ENCODE measurements around the gene OTOA. TPM values are rescaled to one million over a fixed set of nuclear protein-coding genes. Genes with fewer than 3 reads are reported as not detected.
"Not testable (repeated sequence)": the region's sequence is repeated elsewhere in the genome, so short reads cannot be mapped to it uniquely, and the experiment has no call there.

The OTOA gene
- total and polyA plus RNA-seq, 12 donors: 0.16 to 15.7 (median 0.90) TPM; not detected in 2

- Histone ChIP-seq H3K4me3 (no peak overlapping the region), H3K36me3 (replicated peaks in 1 of 2) (no peaks in the 10 kb centered on the region), H3K4me1 (replicated peaks in 1 of 2) (peaks cover 0 to 5% of the 10 kb centered on the region in 2 donors), H3K27me3 (no peaks in the 10 kb centered on the region), H3K27ac (no peak overlapping the region), H3K9me3 (replicated peaks in 1 of 3) (no peaks in the 10 kb centered on the region)
- intact Hi-C loops (cut with DNase I): no loop called here
- 80 to 96% (median 90%) methylated on average over 3 of the region's 3 CpGs for WGBS, 4 donors
- no peak for DNase-seq
- no peak for TF ChIP-seq POLR2A (IDR thresholded peaks at IDR 0.05)
- no peak for TF ChIP-seq CTCF (IDR thresholded peaks at IDR 0.05)
These were observed 3.8 kb downstream of the OTOA start for GRCh38 chr16:21667575-21667974.

DNA sequence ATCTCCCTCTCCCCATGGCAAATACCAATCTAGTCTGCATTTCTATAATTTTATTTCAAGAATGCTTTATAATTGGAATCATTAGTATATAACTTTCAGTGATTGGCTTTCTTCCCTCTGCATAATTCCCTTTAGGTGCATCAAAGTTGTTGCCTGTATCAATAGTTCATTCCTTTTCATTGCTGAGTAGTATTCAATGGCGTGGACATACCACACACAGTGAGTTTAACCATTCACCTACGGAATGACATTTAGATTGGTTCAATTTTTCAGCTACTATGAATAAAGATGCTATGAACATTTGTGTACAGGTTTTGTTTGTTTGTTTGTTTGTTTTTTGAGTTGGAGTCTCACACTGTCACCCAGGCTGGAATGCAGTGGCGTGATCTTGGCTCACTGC is 9.7 kb downstream of the OTOA start:
- Histone ChIP-seq H3K4me1 (replicated peaks in 1 of 2) (no peaks in the 10 kb centered on the region), H3K27ac (no peak overlapping the region), H3K4me3 (no peak overlapping the region), H3K36me3 (replicated peaks in 1 of 2) (no peaks in the 10 kb centered on the region), H3K27me3 (no peaks in the 10 kb centered on the region), H3K9me3 (replicated peaks in 1 of 3) (no peaks in the 10 kb centered on the region)
- 91 to 96% (median 95%) methylated on average over 3 of the region's 3 CpGs for WGBS, 4 donors
- DNase-seq: no peak
- TF ChIP-seq CTCF (IDR thresholded peaks at IDR 0.05) (no peak), POLR2A (IDR thresholded peaks at IDR 0.05) (no peak)
- intact Hi-C loops (cut with DNase I): no loop called here

GRCh38 chr16:21674456-21674855 is 10.7 kb downstream of the OTOA start:
- H3K9me3 ChIP-seq (replicated peaks in 1 of 3); H3K4me1 ChIP-seq (replicated peaks in 1 of 2); H3K4me3 ChIP-seq; H3K36me3 ChIP-seq (replicated peaks in 1 of 2); H3K27me3 ChIP-seq; DNase-seq; intact Hi-C loops (cut with DNase I); H3K27ac ChIP-seq: not testable (repeated sequence)
- 84 to 96% (median 87%) methylated on average over 4 of the region's 4 CpGs for WGBS, 4 donors

GRCh38 chr16:21680714-21681113 is 16.9 kb downstream of the OTOA start:
- 87 to 91% (median 89%) methylated on average over 5 of the region's 5 CpGs for WGBS, 4 donors
- H3K36me3 ChIP-seq (replicated peaks in 1 of 2); H3K27me3 ChIP-seq; H3K27ac ChIP-seq; H3K4me3 ChIP-seq; DNase-seq; intact Hi-C loops (cut with DNase I); H3K4me1 ChIP-seq (replicated peaks in 1 of 2); H3K9me3 ChIP-seq (replicated peaks in 1 of 3): not testable (repeated sequence)

DNA sequence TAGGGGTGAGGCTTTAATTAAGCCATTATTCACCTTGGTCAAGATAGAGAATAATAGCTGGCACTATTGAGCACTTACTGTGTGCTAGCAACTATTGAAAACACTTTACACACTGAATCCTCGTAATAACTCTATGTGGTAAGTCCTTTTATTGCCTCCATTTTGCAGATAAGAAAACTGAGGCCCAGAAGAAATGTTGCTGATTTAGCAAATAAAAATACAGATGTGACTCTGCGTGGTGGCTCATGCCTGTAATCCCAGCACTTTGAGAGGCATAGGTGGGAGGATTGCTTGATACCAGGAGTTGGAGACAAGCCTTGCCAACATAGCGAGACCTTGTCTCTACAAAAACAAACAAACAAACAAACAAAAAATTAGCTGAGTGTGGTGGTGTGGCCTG is 19.4 kb downstream of the OTOA start:
- H3K9me3 ChIP-seq (replicated peaks in 1 of 3): no peaks in the 10 kb centered on the region
- TF ChIP-seq POLR2A (IDR thresholded peaks at IDR 0.05) (no peak), CTCF (IDR thresholded peaks at IDR 0.05) (no peak)
- H3K4me3 ChIP-seq: no peak overlapping the region
- no peaks in the 10 kb centered on the region for H3K27me3 ChIP-seq
- no peak overlapping the region for H3K27ac ChIP-seq
- intact Hi-C loops (cut with DNase I): no loop called here
- no peaks in the 10 kb centered on the region for H3K4me1 ChIP-seq (replicated peaks in 1 of 2)
- DNase-seq: no peak
- WGBS, 4 donors: 85 to 92% (median 86%) methylated on average over 3 of the region's 3 CpGs
- no peaks in the 10 kb centered on the region for H3K36me3 ChIP-seq (replicated peaks in 1 of 2)
